Colon (tissue), 2 donors: Measurements from ENCODE around the gene TLN1.

Experiments
- FAIRE-seq: peaks from 2 replicates; lab custom pipeline; 2012; peaks lifted over from hg19 to GRCh38; lab: Jason Lieb, UNC
- donor health status: control.
- donor health status: control.

Gene TLN1

GRCh38 chr9:35659340-35659739, 72.7 kb downstream of the TLN1 start:
- FAIRE-seq, result no peak

- FAIRE-seq, result no peak
Observed at GRCh38 chr9:35658968-35659220, 73.1 kb downstream of the TLN1 start.

GRCh38 chr9:35658137-35658967, 73.6 kb downstream of the TLN1 start, which contains the start of gene CCDC107:
CCDC107 (plus strand) TSS chr9:35658292; CDS start chr9:35658380, 88 bp downstream.
- no peak for FAIRE-seq

GRCh38 chr9:35657546-35658136, 74.4 kb downstream of the TLN1 start, which contains the start of gene RMRP:
RMRP (minus strand) TSS chr9:35658019.
- no peak for FAIRE-seq

- no peak for FAIRE-seq
Observed at GRCh38 chr9:35656831-35657545, 75.0 kb downstream of the TLN1 start.

GRCh38 chr9:35656348-35656747, 75.6 kb downstream of the TLN1 start:
- FAIRE-seq, result no peak

GRCh38 chr9:35653611-35654010, 78.4 kb downstream of the TLN1 start:
- no peak for FAIRE-seq

- no peak for FAIRE-seq
Observed at GRCh38 chr9:35652829-35653209, 79.2 kb downstream of the TLN1 start.

GRCh38 chr9:35651956-35652828, 79.8 kb downstream of the TLN1 start:
- FAIRE-seq, result peak; percentile 78

- no peak for FAIRE-seq
Observed at GRCh38 chr9:35650341-35651158, 81.4 kb downstream of the TLN1 start, which contains the start of gene SIT1. SIT1 (minus strand) TSS chr9:35650931; CDS start chr9:35650853, 78 bp downstream.

GRCh38 chr9:35649431-35650340, 82.3 kb downstream of the TLN1 start:
- no peak for FAIRE-seq
